CD14-positive monocyte (primary cell): ENCODE results near the gene TAAR6. TPM values are rescaled to one million over a fixed set of nuclear protein-coding genes. Genes with fewer than 3 reads are reported as not detected.
"Not testable (repeated sequence)": the region's sequence is repeated elsewhere in the genome, so short reads cannot be mapped to it uniquely, and the experiment has no call there.

Experiments
- DNase-seq, 3 donors: peaks; one replicate each; pipeline ENCODE4 v3.0.0-alpha.2; 2011 to 2022
- H2AFZ ChIP-seq: 2 replicates; pipeline ENCODE4 v1.6.0; 2012; ENCODE audit warnings: mild to moderate bottlenecking, low read depth, low read length, inconsistent platforms; ENCODE audit not compliant: insufficient read depth, poor library complexity, severe bottlenecking
- H3K27ac ChIP-seq, 2 donors: 1 replicate in 1 of 2; 2 replicates in 1 of 2; pipeline ENCODE4 v1.5.1; 2012 to 2013; ENCODE audit warnings: low read length in 2 of 2, control low read depth in 1 of 2, inconsistent platforms in 1 of 2, low read depth in 1 of 2, mild to moderate bottlenecking in 1 of 2
- H3K27me3 ChIP-seq, 2 donors: one replicate each; pipeline versions ENCODE4 v1.6.0 to v1.6.1; 2011 to 2013; ENCODE audit warnings: low read length in 2 of 2; ENCODE audit not compliant: control insufficient read depth in 2 of 2, insufficient read depth in 2 of 2
- H3K36me3 ChIP-seq, 2 donors: replicated peaks in 1 of 2; 1 replicate in 1 of 2; 2 replicates in 1 of 2; pipeline versions ENCODE4 v1.5.1 to v1.6.1; 2012 to 2013; ENCODE audit warnings: low read length in 2 of 2, control low read depth in 1 of 2, inconsistent platforms in 1 of 2, mild to moderate bottlenecking in 1 of 2; ENCODE audit not compliant: insufficient read depth in 2 of 2, control insufficient read depth in 1 of 2
- H3K4me1 ChIP-seq, 2 donors: 1 replicate in 1 of 2; 2 replicates in 1 of 2; pipeline versions ENCODE4 v1.5.1 to v1.6.1; 2012 to 2013; ENCODE audit warnings: low read length in 2 of 2, control low read depth in 1 of 2, inconsistent platforms in 1 of 2, mild to moderate bottlenecking in 1 of 2, moderate library complexity in 1 of 2; ENCODE audit not compliant: insufficient read depth in 2 of 2, control insufficient read depth in 1 of 2
- H3K4me2 ChIP-seq: replicated peaks from 2 replicates; pipeline ENCODE3; 2012; ENCODE audit warnings: low read length, moderate library complexity, mild to moderate bottlenecking; ENCODE audit not compliant: poor library complexity, severe bottlenecking; ENCODE audit errors: extremely low read depth
- H3K4me3 ChIP-seq, 3 experiments: fragments of 200-600 bp in 1 of 3; sonication (generic) in 1 of 3; replicated peaks in 1 of 3; 1 replicate in 2 of 3; 2 replicates in 1 of 3; pipeline ENCODE4 v1.5.1; 2011 to 2013; ENCODE audit warnings: low read length in 3 of 3, mild to moderate bottlenecking in 3 of 3, control low read depth in 2 of 3, low read depth in 2 of 3, inconsistent platforms in 1 of 3, moderate library complexity in 1 of 3
- H3K79me2 ChIP-seq: 2 replicates; pipeline ENCODE4 v1.6.0; 2012; ENCODE audit warnings: mild to moderate bottlenecking, control low read depth, inconsistent platforms, low read length, moderate library complexity; ENCODE audit not compliant: insufficient read depth
- H3K9ac ChIP-seq: 2 replicates; pipeline ENCODE4 v1.6.0; 2017; ENCODE audit warnings: low read length, mild to moderate bottlenecking; ENCODE audit not compliant: insufficient read depth, poor library complexity, severe bottlenecking
- H3K9me3 ChIP-seq, 2 donors: replicated peaks in 1 of 2; 1 replicate in 1 of 2; 2 replicates in 1 of 2; pipeline versions ENCODE4 v1.5.1 to v1.6.1; 2012 to 2013; ENCODE audit warnings: low read length in 2 of 2, control low read depth in 1 of 2; ENCODE audit not compliant: control insufficient read depth in 1 of 2, insufficient read depth in 1 of 2
- H4K20me1 ChIP-seq: 2 replicates; pipeline ENCODE4 v1.6.0; 2012; ENCODE audit warnings: mild to moderate bottlenecking, low read length, control low read depth, moderate library complexity; ENCODE audit not compliant: insufficient read depth
- H3K27ac Mint-ChIP-seq, 7 donors: one replicate each; pipeline ENCODE4 v1.8.0; 2020; ENCODE audit warnings: mild to moderate bottlenecking in 7 of 7, mixed read lengths in 7 of 7, moderate library complexity in 6 of 7, inconsistent platforms in 2 of 7
- H3K27me3 Mint-ChIP-seq, 3 donors: one replicate each; pipeline ENCODE4 v1.8.0; 2021 to 2022; ENCODE audit warnings: low read depth in 3 of 3, mild to moderate bottlenecking in 3 of 3, mixed read lengths in 3 of 3, moderate library complexity in 3 of 3, inconsistent platforms in 1 of 3
- H3K36me3 Mint-ChIP-seq, 2 donors: one replicate each; pipeline ENCODE4 v1.8.0; 2020; ENCODE audit warnings: mixed read lengths in 2 of 2, inconsistent platforms in 1 of 2, mild to moderate bottlenecking in 1 of 2
- H3K4me1 Mint-ChIP-seq: one replicate; pipeline ENCODE4 v1.8.0; 2020; ENCODE audit warnings: mild to moderate bottlenecking, mixed read lengths
- H3K4me3 Mint-ChIP-seq, 2 donors: one replicate each; pipeline ENCODE4 v1.8.0; 2020; ENCODE audit warnings: mild to moderate bottlenecking in 2 of 2, mixed read lengths in 2 of 2, moderate library complexity in 1 of 2
- H3K9me3 Mint-ChIP-seq, 7 donors: one replicate each; pipeline ENCODE4 v1.8.0; 2020 to 2022; ENCODE audit warnings: mixed read lengths in 7 of 7, mild to moderate bottlenecking in 6 of 7, moderate library complexity in 6 of 7, inconsistent platforms in 2 of 7
- CTCF ChIP-seq: fragments of 200-600 bp; IDR thresholded peaks from one replicate; pipeline ENCODE4 v1.8.0; 2022; ENCODE audit warnings: antibody characterized with exemption, mild to moderate bottlenecking
- WGBS: methylation state at CpG from one replicate; pipeline ENCODE4 v1.1.5; 2013; ENCODE audit warnings: missing lambda C conversion rate; ENCODE audit not compliant: insufficient coverage; 5-methylcytosine and 5-hydroxymethylcytosine counted together
- intact Hi-C, 2 donors: fragments of 100-400 bp; cut with micrococcal nuclease; formaldehyde crosslinking; loops; one replicate each; pipeline versions ENCODE4 v1.15.0 to v1.15.1; 2023
- polyA plus RNA-seq, 3 donors: library from polyadenylated mRNA; depleted of rRNA in 1 of 3; unstranded in 2 of 3; stranded (reverse) in 1 of 3; fragments of 300-500 nt in 2 of 3; fragments of >200 nt in 1 of 3; fragmentation: Illumina TruSeq in 2 of 3; gene quantifications; 1 replicate in 2 of 3; 2 replicates in 1 of 3; pipeline ENCODE4 v1.2.3, GENCODE V29; 2012 to 2021

Gene TAAR6
- polyA plus RNA-seq, 3 donors = not detected

- no peaks in the 10 kb centered on the region for H3K27me3 ChIP-seq
- no peaks in the 10 kb centered on the region for H4K20me1 ChIP-seq
- peak; percentile 92 for TF ChIP-seq CTCF
- H3K79me2 ChIP-seq = no peaks in the 10 kb centered on the region
- H3K9me3 Mint-ChIP-seq = peaks cover 3 to 9% (median 5%) of the 10 kb centered on the region in 7 donors
- peak overlapping the region; percentile 26 to 41 for H3K4me3 Mint-ChIP-seq
- peak; percentile 46 to 64 (median 63) for DNase-seq
- H3K27ac ChIP-seq = no peak overlapping the region
- H3K4me3 ChIP-seq = no peak overlapping the region
- intact Hi-C loops = loop anchor here in 1 of 2 donors (5.0 kb wide), 1 partner anchor 237 kb away; no protein-coding TSS in a partner anchor
- no peaks in the 10 kb centered on the region for H3K36me3 ChIP-seq
- H3K4me1 Mint-ChIP-seq = peaks cover 8% of the 10 kb centered on the region
- peak overlapping the region; percentile 14 for H3K4me2 ChIP-seq
- H3K27ac Mint-ChIP-seq = no peak overlapping the region
- H3K4me1 ChIP-seq = no peaks in the 10 kb centered on the region
- H2AFZ ChIP-seq = no peak overlapping the region
- H3K9me3 ChIP-seq = no peaks in the 10 kb centered on the region
- H3K36me3 Mint-ChIP-seq = no peaks in the 10 kb centered on the region
- H3K9ac ChIP-seq = no peak overlapping the region
- peaks cover 1 to 3% (median 2%) of the 10 kb centered on the region in 3 donors for H3K27me3 Mint-ChIP-seq
- no CpG with 5 or more reads among the region's 9 CpGs for WGBS
These were observed 39.7 kb upstream of the TAAR6 start for GRCh38 chr6:132530293-132530974.

GRCh38 chr6:132534546-132534945 is 35.6 kb upstream of the TAAR6 start:
- not testable (repeated sequence) for H3K4me3 ChIP-seq
- peaks cover 4 to 13% (median 6%) of the 10 kb centered on the region in 3 donors for H3K27me3 Mint-ChIP-seq

More at GRCh38 chr6:132534546-132534945, 35.6 kb upstream of the TAAR6 start:
- not testable (repeated sequence) for H3K27ac Mint-ChIP-seq, H3K27me3 ChIP-seq, H3K4me1 Mint-ChIP-seq, H3K4me2 ChIP-seq, H3K9ac ChIP-seq, H3K9me3 Mint-ChIP-seq, H4K20me1 ChIP-seq, H3K36me3 Mint-ChIP-seq, H2AFZ ChIP-seq, H3K79me2 ChIP-seq, H3K36me3 ChIP-seq, H3K27ac ChIP-seq, H3K9me3 ChIP-seq, DNase-seq, H3K4me3 Mint-ChIP-seq, H3K4me1 ChIP-seq
- intact Hi-C loops = loop anchor here in 1 of 2 donors (5.0 kb wide), 1 partner anchor 233 kb away; no protein-coding TSS in a partner anchor
- no CpG with 5 or more reads among the region's 2 CpGs for WGBS
